Hepatocyte (in vitro differentiated cells): ENCODE results near the gene DOHH. TPM values are rescaled to one million over a fixed set of nuclear protein-coding genes. Genes with fewer than 3 reads are reported as not detected.

ENCODE experiments used
- DNase-seq: peaks from one replicate; pipeline ENCODE4 v3.0.0-alpha.2; 2016; ENCODE audit warnings: low spot score
- H2AFZ ChIP-seq: fragments of 200-600 bp; sonication (generic); 2 replicates; pipeline ENCODE4 v1.6.0; 2016; ENCODE audit warnings: antibody characterized with exemption, mild to moderate bottlenecking
- H3K27ac ChIP-seq: fragments of 200-600 bp; sonication (generic); 2 replicates; pipeline ENCODE4 v1.5.1; 2016; ENCODE audit warnings: mild to moderate bottlenecking
- H3K27me3 ChIP-seq: fragments of 200-600 bp; sonication (generic); 2 replicates; pipeline ENCODE4 v1.6.1; 2016
- H3K36me3 ChIP-seq: fragments of 200-600 bp; sonication (generic); replicated peaks from 2 replicates; pipeline ENCODE4 v1.5.1; 2016; ENCODE audit warnings: low read depth; ENCODE audit not compliant: insufficient read depth
- H3K4me1 ChIP-seq: fragments of 200-600 bp; sonication (generic); 2 replicates; pipeline ENCODE4 v1.5.1; 2016; ENCODE audit warnings: mild to moderate bottlenecking, moderate library complexity; ENCODE audit not compliant: insufficient read depth
- H3K4me2 ChIP-seq: fragments of 200-600 bp; sonication (generic); 2 replicates; pipeline ENCODE4 v1.6.0; 2016
- H3K4me3 ChIP-seq: fragments of 200-600 bp; sonication (generic); 2 replicates; pipeline ENCODE4 v1.5.1; 2016; ENCODE audit warnings: mild to moderate bottlenecking
- H3K79me2 ChIP-seq: fragments of 200-600 bp; sonication (generic); 2 replicates; pipeline ENCODE4 v1.6.0; 2017; ENCODE audit warnings: mild to moderate bottlenecking
- H3K9me2 ChIP-seq: fragments of 200-600 bp; sonication (generic); replicated peaks from 2 replicates; pipeline ENCODE4 v1.6.0; 2017; ENCODE audit warnings: mild to moderate bottlenecking; ENCODE audit not compliant: insufficient read depth
- H3K9me3 ChIP-seq: fragments of 200-600 bp; sonication (generic); 2 replicates; pipeline ENCODE4 v1.5.1; 2016; ENCODE audit warnings: low read depth, mild to moderate bottlenecking
- H4K20me1 ChIP-seq: fragments of 200-600 bp; sonication (generic); 2 replicates; pipeline ENCODE4 v1.6.0; 2016; ENCODE audit warnings: mild to moderate bottlenecking; ENCODE audit not compliant: insufficient read depth, poor library complexity, severe bottlenecking
- CTCF ChIP-seq: fragments of 200-600 bp; sonication (generic); IDR thresholded peaks from 2 replicates; pipeline ENCODE4 v1.5.1; 2016; ENCODE audit warnings: antibody characterized with exemption, mild to moderate bottlenecking; ENCODE audit not compliant: poor library complexity
- EZH2 ChIP-seq: fragments of 200-600 bp; sonication (generic); IDR thresholded peaks from 2 replicates; pipeline ENCODE4 v1.6.1; 2016; ENCODE audit warnings: antibody characterized with exemption, mild to moderate bottlenecking, borderline replicate concordance
- EZH2phosphoT487 ChIP-seq: fragments of 200-600 bp; sonication (generic); IDR thresholded peaks from one replicate; pipeline ENCODE4 v1.6.1; 2018; ENCODE audit warnings: antibody characterized with exemption, mild to moderate bottlenecking, low read depth, moderate library complexity; ENCODE audit not compliant: unreplicated experiment, severe bottlenecking
- WGBS: methylation state at CpG from one replicate; pipeline ENCODE4 v1.1.6; 2016; ENCODE audit warnings: low lambda C conversion rate; ENCODE audit errors: missing lambda C conversion rate; 5-methylcytosine and 5-hydroxymethylcytosine counted together
- polyA plus RNA-seq: library from polyadenylated mRNA; unstranded; fragments of >200 nt; fragmentation: Nextera tagmentation; extraction: Ambion mirVana; gene quantifications from 2 replicates; pipeline ENCODE4 v1.2.1, GENCODE V29; 2016
- total RNA-seq: library from RNA; depleted of rRNA; stranded (reverse); fragments of >200 nt; gene quantifications from 2 replicates; pipeline ENCODE4 v1.2.3, GENCODE V29; 2014

DOHH gene
- total and polyA plus RNA-seq, 2 experiments from 2014 or later = 14.9 to 17.6 TPM

GRCh38 chr19:3464587-3465235, 35.8 kb downstream of the DOHH start:
- no peaks in the 10 kb centered on the region for H3K36me3 ChIP-seq
- H4K20me1 ChIP-seq = no peaks in the 10 kb centered on the region
- H3K4me2 ChIP-seq = no peak overlapping the region
- no peak overlapping the region for H3K27ac ChIP-seq
- peaks cover 23% of the 10 kb centered on the region for H3K27me3 ChIP-seq
- H3K4me1 ChIP-seq = peaks cover 24% of the 10 kb centered on the region
- H3K4me3 ChIP-seq = no peak overlapping the region
- DNase-seq = no peak
- TF ChIP-seq EZH2phosphoT487 (no peak), CTCF (no peak), EZH2 (no peak)
- H3K9me2 ChIP-seq = no peaks in the 10 kb centered on the region
- H2AFZ ChIP-seq = no peak overlapping the region
- no peaks in the 10 kb centered on the region for H3K9me3 ChIP-seq
- H3K79me2 ChIP-seq = no peaks in the 10 kb centered on the region
- 26% methylated on average over 19 of the region's 31 CpGs for WGBS

GRCh38 chr19:3463714-3464586, 36.5 kb downstream of the DOHH start:
- no peak overlapping the region for H2AFZ ChIP-seq
- peak; percentile 71 for TF ChIP-seq EZH2
- peak; percentile 50 for TF ChIP-seq EZH2phosphoT487
- TF ChIP-seq CTCF = no peak
- peak overlapping the region; percentile 73 for H3K4me2 ChIP-seq
- no peak overlapping the region for H3K27ac ChIP-seq
- no peaks in the 10 kb centered on the region for H3K79me2 ChIP-seq
- peaks cover 23% of the 10 kb centered on the region for H3K27me3 ChIP-seq
- 18% methylated on average over 12 of the region's 57 CpGs for WGBS
- H3K9me2 ChIP-seq = no peaks in the 10 kb centered on the region
- H3K9me3 ChIP-seq = no peaks in the 10 kb centered on the region
- no peak overlapping the region for H3K4me3 ChIP-seq
- no peak for DNase-seq
- peaks cover 30% of the 10 kb centered on the region for H3K4me1 ChIP-seq
- no peaks in the 10 kb centered on the region for H3K36me3 ChIP-seq
- H4K20me1 ChIP-seq = no peaks in the 10 kb centered on the region

- H3K27ac ChIP-seq = no peak overlapping the region
- no peak overlapping the region for H2AFZ ChIP-seq
- no peaks in the 10 kb centered on the region for H3K79me2 ChIP-seq
- no peaks in the 10 kb centered on the region for H3K36me3 ChIP-seq
- H3K4me3 ChIP-seq = no peak overlapping the region
- TF ChIP-seq EZH2phosphoT487 (no peak), EZH2 (no peak), CTCF (no peak)
- no peaks in the 10 kb centered on the region for H3K9me3 ChIP-seq
- peaks cover 37% of the 10 kb centered on the region for H3K4me1 ChIP-seq
- DNase-seq = peak; percentile 40
- no peaks in the 10 kb centered on the region for H3K9me2 ChIP-seq
- no peaks in the 10 kb centered on the region for H4K20me1 ChIP-seq
- 28% methylated on average over 23 of the region's 58 CpGs for WGBS
- peak overlapping the region; percentile 73 for H3K4me2 ChIP-seq
- peaks cover 23% of the 10 kb centered on the region for H3K27me3 ChIP-seq
Measured at GRCh38 chr19:3462991-3463713, 37.3 kb downstream of the DOHH start.
